HPDE6-E6E7 (cell line): Measurements from ENCODE around the gene TNS1.

Experiments used
- DNase-seq: peaks from one replicate; pipeline ENCODE4 v3.0.0; 2011; ENCODE audit warnings: missing footprints; ENCODE audit errors: extremely low spot score

The TNS1 gene

GRCh38 chr2:217899231-217900009, 103.4 kb downstream of the TNS1 start:
- DNase-seq: peak; percentile 86

GRCh38 chr2:217897816-217898806, 104.7 kb downstream of the TNS1 start:
- DNase-seq: no peak

- DNase-seq: no peak
These were observed 105.6 kb downstream of the TNS1 start for GRCh38 chr2:217897091-217897715.

- DNase-seq: no peak
These were observed 107.6 kb downstream of the TNS1 start for GRCh38 chr2:217895070-217895635.

GRCh38 chr2:217893440-217893839, 109.4 kb downstream of the TNS1 start:
- no peak for DNase-seq

- DNase-seq: no peak
These were observed 110.2 kb downstream of the TNS1 start for GRCh38 chr2:217892560-217892959.

GRCh38 chr2:217890445-217890844, 112.3 kb downstream of the TNS1 start:
- no peak for DNase-seq

GRCh38 chr2:217889656-217890055, 113.1 kb downstream of the TNS1 start:
- DNase-seq: no peak

DNA sequence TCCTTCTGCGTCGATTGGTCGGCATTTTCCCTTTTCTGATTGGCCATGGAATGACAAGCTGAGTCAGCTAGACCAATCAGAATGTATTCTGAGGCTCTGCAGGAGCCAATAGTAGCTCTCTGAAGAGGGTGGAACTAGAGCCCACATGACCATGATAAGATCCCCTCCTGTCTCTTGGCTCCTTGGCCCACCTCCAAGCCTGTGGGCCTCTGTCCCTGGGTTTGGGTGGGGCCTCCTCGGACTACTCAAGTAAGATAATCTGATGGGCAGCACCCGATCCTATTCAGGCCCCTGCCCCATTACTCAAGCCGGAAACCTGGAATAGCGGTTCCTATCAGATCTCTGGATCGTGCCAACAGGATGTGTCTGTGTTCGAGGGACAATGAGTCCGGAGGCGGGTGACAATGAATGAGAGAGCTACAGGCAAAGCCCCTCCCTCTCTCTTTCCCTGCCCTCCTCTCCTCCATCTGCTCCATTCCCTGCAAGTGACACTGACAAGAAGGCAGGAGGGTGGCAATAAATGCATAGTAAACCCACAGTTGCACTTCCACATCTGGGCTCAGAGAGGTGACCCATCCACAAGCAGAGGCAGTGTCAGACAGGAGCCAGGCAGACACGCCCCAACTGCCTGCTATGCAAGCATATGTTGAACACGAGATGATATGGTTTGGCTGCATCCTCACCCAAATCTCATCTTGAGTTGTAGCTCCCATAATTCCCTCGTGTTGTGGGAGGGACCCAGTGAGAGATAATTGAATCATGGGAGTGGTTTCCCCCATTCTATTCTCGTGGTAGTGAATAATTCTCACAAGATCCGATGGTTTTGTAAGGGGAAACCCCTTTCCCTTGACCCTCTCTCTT, 114.7 kb downstream of the TNS1 start:
- DNase-seq: no peak

- DNase-seq: peak; percentile 72
These were observed 116.0 kb downstream of the TNS1 start for GRCh38 chr2:217886720-217887309.

DNA sequence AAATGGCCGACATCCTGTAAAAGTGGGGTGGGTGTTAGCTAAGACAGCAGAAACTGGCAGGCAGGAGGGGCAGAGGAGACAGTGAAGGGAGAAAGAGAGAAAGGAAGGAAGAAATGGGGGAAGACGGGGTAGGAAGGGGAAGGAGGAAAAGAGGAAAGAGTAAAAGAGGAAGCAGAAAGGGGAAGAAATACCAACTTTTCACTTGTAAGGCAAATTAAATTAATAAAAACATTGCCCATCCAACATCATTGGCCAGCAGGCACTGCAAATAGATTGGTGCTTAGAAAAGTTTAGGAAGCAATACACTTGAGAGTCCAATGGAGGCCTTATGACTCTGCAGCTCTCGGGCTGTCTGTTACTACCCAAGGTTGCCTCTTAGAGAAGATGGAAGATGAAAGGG, 116.7 kb downstream of the TNS1 start:
- no peak for DNase-seq

DNA sequence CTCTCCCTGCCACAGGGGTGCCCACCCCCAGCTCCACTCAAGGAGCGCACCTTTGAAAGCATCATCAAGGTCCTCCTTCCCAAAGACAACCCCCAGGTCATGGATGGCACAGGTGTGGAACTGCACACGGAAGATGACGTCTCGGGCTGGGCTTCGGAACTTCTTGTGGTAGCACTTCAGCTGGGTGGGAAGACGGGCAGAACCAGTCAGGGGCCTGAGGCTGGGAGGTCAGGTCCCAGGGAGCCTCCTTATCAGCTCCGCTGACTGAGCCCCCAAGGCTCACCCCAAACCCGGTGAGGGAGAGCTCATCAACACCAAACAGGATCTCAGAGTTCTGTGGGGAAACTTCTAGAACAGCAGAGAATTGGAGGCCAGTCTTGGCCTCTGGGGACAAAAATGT, 117.8 kb downstream of the TNS1 start:
- no peak for DNase-seq

DNA sequence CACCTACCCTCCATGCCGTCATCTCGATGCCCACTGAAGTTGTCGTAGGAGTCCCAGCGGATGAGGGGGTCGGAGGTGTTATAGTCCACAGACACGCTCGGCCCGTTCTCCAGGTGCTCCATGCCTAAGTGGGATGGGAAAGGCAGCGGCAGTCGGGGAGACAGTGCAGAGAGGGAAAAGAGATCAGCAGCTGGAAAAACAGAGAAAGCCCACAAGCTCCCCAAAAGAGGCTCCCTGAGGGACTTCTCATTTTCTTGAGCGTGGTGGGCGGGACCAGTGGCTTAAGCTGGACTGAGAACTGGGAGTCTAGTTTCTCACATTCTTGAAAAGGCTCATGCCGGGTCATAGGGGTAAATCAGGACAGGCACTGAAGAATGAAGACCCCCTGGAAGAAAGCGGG, 121.9 kb downstream of the TNS1 start:
- DNase-seq: no peak

DNA sequence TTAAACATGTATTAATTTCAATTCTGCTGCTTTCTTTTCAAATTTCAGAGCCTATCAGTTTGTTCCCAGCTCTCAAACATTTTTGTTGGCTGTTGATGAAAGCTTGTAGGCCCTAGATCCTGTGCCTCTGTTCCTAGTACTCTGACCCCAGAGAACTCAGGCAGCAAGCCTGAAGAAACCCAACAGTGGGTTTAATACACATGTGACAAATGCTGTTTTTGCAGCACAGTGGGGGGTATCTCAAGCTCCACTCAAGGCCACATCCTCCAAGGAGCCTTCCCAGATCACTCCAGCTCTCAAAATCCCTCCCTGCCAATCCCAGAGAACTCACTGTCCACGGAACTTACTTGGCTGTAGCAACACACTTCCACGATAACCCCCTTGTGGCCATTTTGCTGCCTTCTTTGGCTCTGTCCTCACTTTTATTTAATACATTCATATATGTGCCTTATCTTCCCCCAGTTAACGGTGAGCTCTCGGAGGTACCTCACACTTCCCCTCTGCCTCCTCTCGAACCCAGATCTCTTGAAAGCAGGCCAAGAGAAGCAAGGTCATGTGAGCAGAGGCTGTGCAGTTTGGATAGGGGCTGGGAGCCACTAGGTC, 122.4 kb downstream of the TNS1 start:
- no peak for DNase-seq

GRCh38 chr2:217878915-217879590, 123.7 kb downstream of the TNS1 start:
- DNase-seq: no peak

DNA sequence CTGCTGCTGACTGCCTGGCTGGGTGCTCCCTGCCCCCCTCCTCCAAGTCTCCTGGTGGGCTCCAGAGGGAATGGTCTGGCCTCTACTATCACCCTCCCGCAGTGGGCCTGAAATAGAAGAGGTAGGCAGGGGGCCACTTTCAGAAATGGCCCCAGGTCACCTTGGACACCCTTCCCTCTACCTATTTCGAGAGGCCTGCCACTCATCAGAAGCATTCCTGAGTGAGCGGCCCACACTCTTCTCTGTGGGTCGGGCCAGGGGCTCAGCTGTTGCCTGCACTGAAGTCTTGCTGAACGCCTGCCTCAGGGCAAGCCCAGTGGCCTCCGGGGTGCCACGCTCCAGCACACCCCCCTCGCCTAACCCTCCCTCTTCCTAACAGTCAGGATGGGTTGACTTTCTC, 124.9 kb downstream of the TNS1 start:
- DNase-seq: no peak

DNA sequence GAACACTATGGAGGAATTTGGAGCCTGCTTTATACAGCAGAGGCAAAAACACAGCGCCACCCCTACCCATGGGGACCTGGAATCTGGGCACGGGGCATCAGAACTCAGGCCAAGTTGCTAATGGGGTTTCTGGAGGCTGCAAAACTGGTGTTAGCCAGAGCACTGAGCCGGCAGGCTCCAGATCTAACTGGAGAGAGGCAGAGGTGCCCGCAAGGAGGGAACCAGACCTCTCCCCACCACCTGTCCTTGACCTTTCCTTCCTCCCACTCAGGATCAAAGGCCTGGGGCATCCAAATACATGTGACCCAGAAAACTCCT, 126.6 kb downstream of the TNS1 start:
- DNase-seq: no peak

DNA sequence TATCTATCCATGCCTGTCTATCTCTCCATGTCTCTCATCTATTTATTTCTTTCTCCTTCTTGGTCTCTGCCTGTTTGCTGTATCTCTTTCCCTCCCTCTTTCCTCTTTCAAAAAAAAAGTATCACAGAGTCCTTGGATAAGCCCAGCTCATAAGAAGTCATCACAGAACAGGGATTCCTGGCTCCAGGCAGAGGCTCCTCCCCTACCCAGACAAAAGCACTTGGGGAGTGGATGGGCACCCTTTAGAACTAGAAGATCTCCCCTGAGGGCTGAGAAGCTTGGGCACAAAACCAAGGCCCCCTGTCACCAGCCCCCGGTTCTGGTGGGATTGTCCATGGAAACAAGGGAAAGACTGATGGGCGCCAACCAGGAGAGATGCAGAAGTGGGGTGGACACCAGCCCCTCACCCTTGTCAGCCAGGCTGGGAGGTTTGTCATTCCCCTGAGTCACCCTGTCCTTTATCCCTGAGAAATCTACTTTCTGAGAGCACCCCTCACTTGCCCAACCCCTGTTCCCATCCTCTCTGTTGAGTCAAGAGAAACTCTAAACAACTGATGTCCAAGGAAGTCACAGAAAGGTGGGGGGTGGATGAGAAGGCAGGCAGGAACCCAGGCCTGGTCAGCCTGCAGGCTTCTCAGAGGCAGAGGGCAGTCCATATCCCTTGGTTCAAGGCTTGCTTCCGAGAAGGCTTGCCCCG, 127.1 kb downstream of the TNS1 start:
- DNase-seq: no peak

DNA sequence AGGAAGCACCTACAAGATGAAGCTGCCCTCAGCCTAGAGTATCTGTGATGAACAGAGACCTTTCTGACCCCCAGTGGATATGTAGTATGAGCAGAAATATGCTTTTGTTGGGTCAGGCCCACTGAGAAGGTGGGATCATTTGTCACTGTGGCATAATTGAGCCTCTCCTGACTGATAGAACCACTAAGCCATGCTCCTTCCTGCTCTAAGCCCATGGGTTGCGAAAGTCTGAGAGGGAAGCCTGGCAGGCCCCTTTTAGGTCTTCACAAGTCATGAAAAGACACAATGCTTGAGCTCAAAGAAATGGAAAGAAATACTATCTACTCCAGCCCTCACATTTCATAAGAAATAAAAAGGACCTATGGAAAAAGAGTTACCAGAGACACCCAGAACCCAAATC, 127.7 kb downstream of the TNS1 start:
- no peak for DNase-seq
